HG03045 (cell line): Measurements from ENCODE around the gene PPP1R18.
"Not testable (repeated sequence)": the region's sequence is repeated elsewhere in the genome, so short reads cannot be mapped to it uniquely, and the experiment has no call there.

Experiments
- ATAC-seq: cut with Tn5 transposase; IDR thresholded peaks from one replicate; pipeline ENCODE4 v1.9.1; 2021; ENCODE audit warnings: mild to moderate bottlenecking, moderate library complexity; ENCODE audit not compliant: unreplicated experiment

The PPP1R18 gene

DNA sequence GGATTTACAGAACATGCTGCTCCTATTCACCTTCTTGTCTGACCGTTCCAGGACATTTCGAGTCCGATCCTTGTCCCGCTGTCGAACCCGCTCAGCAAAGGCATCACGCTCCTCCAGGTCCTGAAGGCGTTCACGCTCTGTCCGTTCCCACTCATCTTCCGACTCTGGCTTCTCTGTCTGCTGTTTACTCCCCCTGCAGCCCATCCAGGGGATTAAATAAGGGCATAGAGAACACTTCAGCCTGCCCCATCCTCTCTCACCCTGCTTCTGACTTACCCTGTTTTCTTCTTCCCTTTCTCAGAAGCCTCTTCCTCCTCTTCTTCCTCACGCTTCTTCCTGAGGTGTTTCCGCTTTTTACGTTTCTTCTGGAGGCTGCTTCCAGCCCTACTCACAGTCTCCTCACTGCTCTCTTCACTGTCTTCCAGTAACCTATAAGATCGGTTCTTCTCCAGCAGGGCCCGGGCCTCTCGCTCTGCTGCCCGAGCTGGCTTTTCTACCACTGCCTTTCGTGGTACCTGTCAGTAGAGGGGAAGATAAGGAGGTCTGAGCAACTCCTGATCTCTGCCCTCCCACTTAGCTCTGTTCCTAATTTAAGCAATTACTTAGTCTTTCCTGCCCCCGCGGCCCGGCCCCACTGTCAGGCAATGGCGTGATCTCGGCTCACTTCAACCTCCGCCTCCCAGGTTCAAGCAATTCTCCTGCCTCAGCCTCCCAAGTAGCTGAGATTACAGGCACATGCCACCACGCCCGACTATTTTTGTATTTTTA lies 15.5 kb downstream of the PPP1R18 start:
- no peak for ATAC-seq

GRCh38 chr6:30666300-30666699 lies 20.1 kb downstream of the PPP1R18 start:
- not testable (repeated sequence) for ATAC-seq

- no peak for ATAC-seq
Observed at GRCh38 chr6:30664994-30665767, 21.3 kb downstream of the PPP1R18 start.

DNA sequence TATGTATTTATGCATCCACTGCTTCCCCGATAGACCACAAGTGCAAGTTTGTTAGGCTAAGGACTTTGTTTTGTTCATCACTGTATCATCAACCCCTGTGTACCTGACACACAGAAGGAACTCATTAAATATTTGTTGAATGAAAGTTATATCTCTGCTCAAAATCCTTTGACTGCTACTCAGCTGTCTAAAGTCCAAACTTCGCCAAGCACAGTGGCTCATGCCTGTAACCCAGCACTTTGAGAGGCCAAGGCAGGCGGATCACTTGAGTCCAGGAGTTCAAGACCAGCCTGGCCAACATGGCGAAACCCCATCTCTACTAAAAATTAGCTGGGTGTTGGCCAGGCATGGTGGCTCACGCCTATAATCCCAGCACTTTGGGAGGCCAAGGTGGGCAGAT lies 28.5 kb downstream of the PPP1R18 start:
- ATAC-seq: not testable (repeated sequence)

- no peak for ATAC-seq
Observed at GRCh38 chr6:30657454-30657853, 29.0 kb downstream of the PPP1R18 start.

GRCh38 chr6:30656513-30656912 lies 29.9 kb downstream of the PPP1R18 start:
- no peak for ATAC-seq

GRCh38 chr6:30655743-30656094 lies 30.7 kb downstream of the PPP1R18 start:
- no peak for ATAC-seq

GRCh38 chr6:30654798-30655742 lies 31.4 kb downstream of the PPP1R18 start:
- no peak for ATAC-seq

DNA sequence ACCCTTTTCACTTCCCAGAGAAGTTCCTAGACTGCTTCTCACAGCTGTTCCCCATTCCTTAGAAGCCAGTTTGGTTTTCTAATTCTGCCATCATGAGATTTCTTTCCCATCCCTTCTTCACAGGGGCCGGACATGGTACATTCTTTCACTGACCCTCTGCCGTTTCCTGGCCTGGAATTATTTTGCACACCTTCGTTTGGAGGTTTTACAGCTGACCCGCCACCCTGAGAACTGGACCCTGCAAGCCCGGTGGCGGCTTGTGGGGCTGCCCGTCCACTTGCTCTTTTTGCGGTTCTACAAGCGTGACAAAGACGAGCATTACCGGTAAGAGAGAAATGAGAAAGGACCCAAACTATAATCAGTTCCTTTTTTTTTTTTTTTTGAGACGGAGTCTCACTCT lies 35.3 kb downstream of the PPP1R18 start:
- no peak for ATAC-seq

- ATAC-seq: peak; percentile 66
Observed at GRCh38 chr6:30647242-30648116, 39.0 kb downstream of the PPP1R18 start.

DNA sequence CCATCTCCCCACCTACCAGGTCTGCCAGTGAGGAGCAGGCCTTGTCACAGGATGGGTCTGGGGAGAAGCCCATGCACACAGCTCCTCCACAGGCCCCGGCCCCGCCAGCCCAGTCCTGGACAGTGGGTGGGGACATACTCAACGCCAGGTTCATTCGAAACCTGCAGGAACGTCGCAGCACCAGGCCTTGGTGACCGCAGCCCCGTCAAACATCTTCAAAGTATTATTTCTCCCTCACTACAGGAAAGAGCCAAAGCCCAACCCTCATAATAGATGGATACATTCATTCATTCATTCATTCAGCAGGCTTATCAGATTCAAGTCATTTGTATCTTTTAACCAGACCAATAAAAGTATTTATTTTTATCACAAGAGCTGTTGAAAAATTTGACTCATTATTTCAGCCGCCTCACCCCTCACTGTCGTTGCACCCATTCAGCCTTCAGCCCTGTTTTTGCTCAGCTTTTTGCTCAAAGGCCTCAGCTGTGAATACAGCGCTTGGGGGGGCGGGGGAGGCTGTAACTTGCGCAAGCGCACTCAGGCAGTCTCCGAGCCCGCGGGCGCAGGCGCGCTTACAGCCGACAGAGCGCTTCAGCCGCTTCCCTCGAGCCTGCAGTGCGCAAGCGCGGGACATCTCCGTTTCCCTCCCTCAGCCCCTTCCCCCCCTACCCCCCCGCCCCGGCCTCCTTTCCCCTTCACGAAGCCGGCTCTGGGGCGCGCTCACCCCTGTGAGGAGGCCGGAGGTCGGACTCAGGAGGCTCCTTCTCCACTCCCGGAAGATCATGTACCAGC lies 39.8 kb downstream of the PPP1R18 start, which contains the start of gene C6orf136:
TSS of gene C6orf136 (plus strand) at position 684 of the 792 bp plus-strand sequence. CDS start at position 783, 99 bp downstream.
- ATAC-seq: peak; percentile 54

DNA sequence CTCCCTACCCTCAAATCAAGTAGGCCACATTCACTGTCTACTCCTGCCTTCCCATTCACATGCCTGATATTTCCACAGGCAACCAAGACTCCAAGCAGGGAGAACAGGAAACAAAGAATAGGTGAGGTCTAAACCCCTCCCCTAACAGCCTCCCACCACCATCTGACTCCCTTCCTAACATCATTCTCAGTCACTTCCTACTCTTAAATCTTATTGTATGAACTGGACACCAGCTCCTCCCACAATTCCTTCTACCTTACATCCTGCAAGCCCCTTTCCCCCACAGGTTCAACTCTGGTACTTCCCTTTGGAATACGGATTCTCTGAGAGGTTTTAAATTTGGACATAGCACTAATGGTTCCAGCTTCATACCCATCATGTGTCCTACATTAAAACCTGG lies 40.5 kb downstream of the PPP1R18 start:
- ATAC-seq: no peak

GRCh38 chr6:30644769-30645168 lies 41.7 kb downstream of the PPP1R18 start:
- no peak for ATAC-seq

GRCh38 chr6:30643656-30644055 lies 42.8 kb downstream of the PPP1R18 start:
- ATAC-seq: no peak

DNA sequence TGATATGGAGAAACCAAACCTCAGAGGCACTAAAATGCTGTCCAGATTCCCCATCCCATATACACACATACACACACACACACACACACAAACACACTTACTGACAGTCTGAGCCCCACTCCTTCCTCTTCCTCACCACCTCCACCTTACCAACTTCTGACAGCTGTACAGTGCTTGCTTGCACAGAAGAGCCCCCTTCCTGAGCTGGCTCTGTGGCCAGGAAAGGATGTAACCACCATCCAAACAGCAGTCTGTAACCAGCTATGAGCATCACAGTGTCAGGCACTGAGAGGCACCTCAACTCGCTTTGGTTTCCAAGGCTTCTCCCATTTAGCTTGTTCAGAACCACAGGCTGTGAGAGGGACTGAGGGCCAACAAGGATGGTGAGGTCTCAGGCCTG lies 45.4 kb downstream of the PPP1R18 start:
- no peak for ATAC-seq

GRCh38 chr6:30640481-30640880 lies 46.0 kb downstream of the PPP1R18 start:
- no peak for ATAC-seq

GRCh38 chr6:30635834-30636233 lies 50.6 kb downstream of the PPP1R18 start:
- ATAC-seq: no peak

- ATAC-seq: peak; percentile 81
Observed at GRCh38 chr6:30626484-30627366, 59.7 kb downstream of the PPP1R18 start, which contains the start of gene ATAT1. ATAT1 (plus strand) TSS chr6:30626874.
